Neuronal stem cell (in vitro differentiated cells): ENCODE measurements around the gene EIF3D.

ENCODE experiments used
- DNase-seq: peaks from one replicate; pipeline ENCODE4 v3.0.0-alpha.2; 2013; ENCODE audit warnings: low spot score
- H2AFZ ChIP-seq: one replicate; pipeline ENCODE4 v1.6.1; 2013; ENCODE audit warnings: mild to moderate bottlenecking, low read length, inconsistent platforms
- H2AK5ac ChIP-seq: 2 replicates; pipeline ENCODE4 v1.6.1; 2013; ENCODE audit warnings: low read depth, mild to moderate bottlenecking, inconsistent platforms, low read length, moderate library complexity, mixed read lengths
- H2BK120ac ChIP-seq: 2 replicates; pipeline ENCODE4 v1.6.1; 2013; ENCODE audit warnings: low read depth, mild to moderate bottlenecking, inconsistent platforms, low read length, moderate library complexity, mixed read lengths
- H2BK12ac ChIP-seq: one replicate; pipeline ENCODE4 v1.6.1; 2013; ENCODE audit warnings: low read length, inconsistent platforms
- H2BK15ac ChIP-seq: 2 replicates; pipeline ENCODE4 v1.6.1; 2013; ENCODE audit warnings: mild to moderate bottlenecking, low read length, inconsistent platforms, mixed read lengths
- H2BK5ac ChIP-seq: one replicate; pipeline ENCODE4 v1.6.1; 2013; ENCODE audit warnings: inconsistent platforms, mild to moderate bottlenecking, low read length, moderate library complexity
- H3K14ac ChIP-seq: one replicate; pipeline ENCODE4 v1.6.1; 2013; ENCODE audit warnings: low read length, inconsistent platforms
- H3K18ac ChIP-seq: 2 replicates; pipeline ENCODE4 v1.6.1; 2013; ENCODE audit warnings: low read length, inconsistent platforms
- H3K23ac ChIP-seq: 2 replicates; pipeline ENCODE4 v1.6.1; 2013; ENCODE audit warnings: low read depth, mild to moderate bottlenecking, mixed read lengths, low read length, inconsistent platforms; ENCODE audit not compliant: poor library complexity
- H3K27ac ChIP-seq: replicated peaks from 3 replicates; pipeline ENCODE4 v1.5.1; 2013; ENCODE audit warnings: low read length, inconsistent platforms
- H3K27me3 ChIP-seq, 3 experiments: 2 replicates each; pipeline ENCODE4 v1.6.1; 2013; ENCODE audit warnings: low read length in 3 of 3, mild to moderate bottlenecking in 2 of 3, inconsistent platforms in 1 of 3, low read depth in 1 of 3, mixed read lengths in 1 of 3, moderate library complexity in 1 of 3; ENCODE audit not compliant: control insufficient read depth in 3 of 3, insufficient read depth in 3 of 3
- H3K36me3 ChIP-seq, 2 donors: replicated peaks in 1 of 2; 2 replicates each; pipeline ENCODE4 v1.6.1; 2013; ENCODE audit warnings: low read length in 2 of 2; ENCODE audit not compliant: control insufficient read depth in 2 of 2, insufficient read depth in 2 of 2
- H3K4ac ChIP-seq: 2 replicates; pipeline ENCODE4 v1.6.1; 2013; ENCODE audit warnings: inconsistent platforms, mild to moderate bottlenecking, low read length, moderate library complexity
- H3K4me1 ChIP-seq, 2 donors: 1 replicate in 1 of 2; 2 replicates in 1 of 2; pipeline ENCODE4 v1.6.1; 2013; ENCODE audit warnings: low read length in 2 of 2, low read depth in 1 of 2; ENCODE audit not compliant: control insufficient read depth in 2 of 2, insufficient read depth in 1 of 2
- H3K4me2 ChIP-seq: one replicate; pipeline ENCODE4 v1.6.1; 2013; ENCODE audit warnings: mild to moderate bottlenecking, low read length, inconsistent platforms; ENCODE audit not compliant: insufficient read depth, poor library complexity, severe bottlenecking
- H3K4me3 ChIP-seq, 2 donors: 2 replicates each; pipeline ENCODE4 v1.5.1; 2013; ENCODE audit warnings: low read length in 2 of 2, mild to moderate bottlenecking in 2 of 2, inconsistent platforms in 1 of 2, moderate library complexity in 1 of 2
- H3K79me1 ChIP-seq: one replicate; pipeline ENCODE4 v1.6.1; 2013; ENCODE audit warnings: low read depth, mild to moderate bottlenecking, inconsistent platforms, low read length, moderate library complexity
- H3K9ac ChIP-seq: one replicate; pipeline ENCODE4 v1.6.1; 2013; ENCODE audit warnings: mild to moderate bottlenecking, low read depth, low read length, inconsistent platforms; ENCODE audit not compliant: poor library complexity
- H3K9me3 ChIP-seq, 2 donors: replicated peaks in 1 of 2; 2 replicates each; pipeline versions ENCODE3 to v1.6.1; 2013; ENCODE audit warnings: low read length in 2 of 2, mild to moderate bottlenecking in 2 of 2, inconsistent platforms in 1 of 2, low read depth in 1 of 2, mixed read lengths in 1 of 2, moderate library complexity in 1 of 2; ENCODE audit not compliant: control insufficient read depth in 2 of 2, insufficient read depth in 1 of 2
- H4K8ac ChIP-seq: one replicate; pipeline ENCODE4 v1.6.1; 2013; ENCODE audit warnings: low read depth, mild to moderate bottlenecking, inconsistent platforms, low read length, moderate library complexity
- H4K91ac ChIP-seq: one replicate; pipeline ENCODE4 v1.6.1; 2013; ENCODE audit warnings: low read length, low read depth, mild to moderate bottlenecking, inconsistent platforms; ENCODE audit not compliant: poor library complexity
- WGBS, 2 donors: extraction: QIAGEN DNeasy Blood & Tissue Kit; methylation state at CpG; one replicate each; pipeline ENCODE4 v1.1.7; 2013; ENCODE audit warnings: missing lambda C conversion rate in 2 of 2, mixed read lengths in 1 of 2; ENCODE audit not compliant: insufficient read length in 2 of 2, insufficient replicate concordance in 1 of 2; ENCODE audit errors: extremely low coverage in 2 of 2; 5-methylcytosine and 5-hydroxymethylcytosine counted together

Gene EIF3D

GRCh38 chr22:36463783-36464184, 65.2 kb downstream of the EIF3D start:
- Histone ChIP-seq H3K79me1 (no peaks in the 10 kb centered on the region), H2BK5ac (peak overlapping the region; percentile 59), H2AK5ac (peak overlapping the region; percentile 53), H3K36me3 (peaks cover 7 to 20% of the 10 kb centered on the region in 2 donors), H4K8ac (no peak overlapping the region), H3K27ac (no peak overlapping the region), H3K4me1 (peaks cover 2 to 6% of the 10 kb centered on the region in 2 donors), H3K9me3 (no peaks in the 10 kb centered on the region), H3K27me3 (no peaks in the 10 kb centered on the region), H2AFZ (peak overlapping the region; percentile 30), H3K14ac (no peak overlapping the region), H3K18ac (peak overlapping the region; percentile 60), H3K4me2 (no peak overlapping the region), H2BK15ac (peak overlapping the region; percentile 4), H4K91ac (no peak overlapping the region), H2BK12ac (no peak overlapping the region), H3K4ac (no peak overlapping the region), H3K4me3 (no peak overlapping the region), H3K9ac (peak overlapping the region; percentile 54), H2BK120ac (no peak overlapping the region), H3K23ac (peak overlapping the region; percentile 73)
- no CpG with 5 or more reads among the region's 17 CpGs for WGBS, 2 donors
- no peak for DNase-seq

DNA sequence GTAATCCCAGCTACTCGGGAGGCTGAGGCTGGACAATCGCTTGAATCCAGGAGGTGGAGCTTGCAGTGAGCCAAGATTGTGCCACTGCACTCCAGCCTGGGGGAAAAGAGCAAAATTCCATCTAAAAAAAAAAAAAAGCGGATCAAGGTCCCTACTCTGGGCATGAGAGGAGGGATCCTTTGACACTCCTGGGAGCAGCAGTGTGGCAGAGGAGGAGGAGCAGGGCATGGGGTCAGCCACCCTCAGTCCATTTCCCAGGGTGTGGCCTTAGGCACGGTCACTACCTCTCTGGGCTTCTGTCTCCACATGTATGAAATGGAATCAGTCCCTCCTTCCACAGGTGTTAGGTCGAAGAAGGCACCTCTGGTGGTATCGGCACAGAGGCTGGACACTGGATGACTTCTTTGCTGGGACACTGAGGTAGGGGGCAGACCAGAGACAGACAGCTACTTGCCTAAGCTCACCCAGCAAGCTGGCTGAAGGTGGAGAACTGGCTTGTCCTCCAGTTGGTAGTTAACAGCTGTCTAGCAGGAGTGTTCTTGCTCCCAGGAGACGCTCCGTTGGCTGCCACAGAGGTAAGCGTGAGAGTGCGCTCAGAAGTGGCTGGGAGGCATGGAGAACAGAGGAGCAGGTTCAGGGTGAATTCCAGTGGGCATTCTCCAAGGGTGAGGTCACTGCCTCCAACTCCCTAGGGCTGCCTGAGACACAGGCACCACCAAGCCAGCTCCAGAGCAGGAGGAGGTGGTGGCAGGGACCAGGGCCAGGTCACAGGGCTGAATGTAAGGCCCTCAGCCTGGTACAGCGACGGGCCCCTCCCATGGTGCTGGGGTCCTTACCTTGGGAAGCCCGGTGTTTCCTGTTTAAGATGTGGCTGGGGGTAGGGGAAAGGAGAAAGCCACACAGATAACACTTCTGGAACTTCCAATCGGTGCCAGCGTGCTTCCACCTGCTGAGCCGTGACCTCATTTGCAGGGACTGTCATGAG, 67.0 kb downstream of the EIF3D start:
- H3K9ac ChIP-seq: no peak overlapping the region
- peak overlapping the region; percentile 34 for H2BK15ac ChIP-seq
- peaks cover 7 to 10% of the 10 kb centered on the region in 2 donors for H3K4me1 ChIP-seq
- no peak overlapping the region for H3K4me3 ChIP-seq
- no peaks in the 10 kb centered on the region for H3K9me3 ChIP-seq
- H3K14ac ChIP-seq: no peak overlapping the region
- H2BK120ac ChIP-seq: no peak overlapping the region
- H2AK5ac ChIP-seq: no peak overlapping the region
- H3K4ac ChIP-seq: no peak overlapping the region
- no peak overlapping the region for H4K91ac ChIP-seq
- H3K4me2 ChIP-seq: no peak overlapping the region
- no peaks in the 10 kb centered on the region for H3K79me1 ChIP-seq
- no peaks in the 10 kb centered on the region for H3K27me3 ChIP-seq
- H2AFZ ChIP-seq: peak overlapping the region; percentile 47
- no peak overlapping the region for H4K8ac ChIP-seq
- no peak overlapping the region for H3K27ac ChIP-seq
- H3K23ac ChIP-seq: no peak overlapping the region
- H3K18ac ChIP-seq: peak overlapping the region; percentile 45
- no peak overlapping the region for H2BK5ac ChIP-seq
- no peak for DNase-seq
- peaks cover 3 to 7% of the 10 kb centered on the region in 2 donors for H3K36me3 ChIP-seq
- no peak overlapping the region for H2BK12ac ChIP-seq
- WGBS, 2 donors: no CpG with 5 or more reads among the region's 16 CpGs
